Measurements from ENCODE around the gene DYNLT4.

GRCh38 chr1:44777969-44778635 is 29.0 kb downstream of the DYNLT4 start:
- no peak for TF ChIP-seq CTCF (IDR thresholded peaks at IDR 0.05)
- no peak for TF ChIP-seq EP300 (IDR thresholded peaks at IDR 0.05)
- no peak for TF ChIP-seq POLR2A (IDR thresholded peaks at IDR 0.05)

Measured in tibial nerve (tissue), 4 donors.